ENCODE results near the gene P2RX2. TPM values are rescaled to one million over a fixed set of nuclear protein-coding genes. Genes with fewer than 3 reads are reported as not detected.

Gene P2RX2
- total RNA-seq, 4 donors from 2014 or later, result 0.74 to 2.8 TPM; not detected in 2

DNA sequence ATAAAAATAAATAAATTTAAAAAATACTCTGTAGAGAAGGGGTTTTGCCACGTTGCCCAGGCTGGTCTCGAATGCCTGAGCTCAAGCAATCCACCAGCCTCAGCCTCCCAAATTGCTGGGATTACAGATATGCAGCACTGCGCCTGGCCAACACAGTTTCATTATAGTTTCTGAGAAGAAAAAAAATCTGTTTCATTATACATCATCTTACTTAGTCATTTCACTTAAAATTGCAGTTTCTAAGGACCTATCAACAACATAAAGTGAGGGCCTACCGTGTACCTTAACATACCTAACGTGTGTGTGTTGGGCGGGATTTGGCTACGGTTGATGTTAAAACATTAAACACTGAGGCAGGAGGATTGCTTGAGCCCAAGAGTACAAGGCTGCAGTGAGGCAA, 28.3 kb downstream of the P2RX2 start:
- no peak for TF ChIP-seq CTCF (IDR thresholded peaks at IDR 0.05)
- DNase-seq (ENCODE audit: low spot score) (no peak), ATAC-seq (ENCODE audit: low FRiP score) (no peak)

DNA sequence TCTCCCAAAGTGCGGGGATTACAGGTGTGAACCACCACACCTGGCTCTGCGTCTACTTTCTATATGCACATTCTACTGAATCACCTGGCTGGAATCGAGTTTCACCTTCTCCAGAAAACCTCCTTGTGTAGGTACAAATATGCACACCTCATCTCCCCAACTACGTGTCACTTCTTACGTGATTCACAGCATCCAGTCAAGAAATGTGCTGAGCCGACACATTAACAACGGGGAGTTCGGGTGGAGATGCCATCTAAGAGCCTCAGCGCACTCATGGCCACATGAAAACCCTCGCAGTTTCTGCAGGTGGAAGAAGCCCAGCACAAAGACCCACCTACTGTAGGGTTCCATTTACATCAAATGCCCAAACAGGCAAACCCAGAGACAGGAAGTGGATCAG, 29.3 kb downstream of the P2RX2 start:
- ATAC-seq (ENCODE audit: low FRiP score) (no peak), DNase-seq (ENCODE audit: low spot score) (no peak)
- TF ChIP-seq CTCF (IDR thresholded peaks at IDR 0.05), result no peak

GRCh38 chr12:132648616-132649225, 30.1 kb downstream of the P2RX2 start:
- DNase-seq (ENCODE audit: low spot score), result no peak
- TF ChIP-seq CTCF (IDR thresholded peaks at IDR 0.05), result no peak
- ATAC-seq (ENCODE audit: low FRiP score), result no peak

DNA sequence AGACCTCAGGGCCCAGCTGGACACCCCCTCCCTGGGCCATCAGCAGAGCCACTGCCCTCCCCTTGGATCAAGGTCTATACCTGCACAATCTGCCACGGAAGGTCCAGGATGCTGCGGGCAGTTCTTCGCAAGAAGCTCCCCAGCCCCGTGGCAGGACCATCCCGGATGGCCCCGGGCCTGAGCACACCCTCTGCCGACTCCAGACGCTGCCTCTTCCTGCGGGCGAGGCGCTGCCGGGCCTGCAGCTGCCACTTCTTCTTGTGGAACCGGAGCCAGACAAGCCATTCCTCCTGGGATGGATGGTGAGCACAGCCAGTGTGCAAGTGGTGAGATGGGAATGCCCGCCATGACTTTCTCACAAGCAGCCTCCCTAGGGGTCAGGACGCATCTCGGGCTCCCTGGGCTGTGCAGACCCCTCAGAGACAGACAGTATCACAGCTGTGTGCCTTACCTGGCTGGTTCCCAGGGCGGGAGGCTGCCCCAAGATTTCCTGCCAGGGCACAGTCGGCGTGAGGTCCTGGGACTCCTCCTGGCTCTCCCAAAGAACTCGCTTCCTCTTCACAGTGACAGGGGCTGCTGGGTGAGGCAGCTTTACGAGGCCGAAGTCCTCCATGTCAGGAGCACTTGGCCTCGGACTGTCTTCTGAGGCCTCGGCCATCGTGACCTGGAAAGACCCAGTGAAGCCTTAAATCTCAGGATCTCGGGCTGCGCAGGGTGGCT, 30.8 kb downstream of the P2RX2 start:
- no peak for ATAC-seq (ENCODE audit: low FRiP score)
- no peak for DNase-seq (ENCODE audit: low spot score)
- no peak for TF ChIP-seq CTCF (IDR thresholded peaks at IDR 0.05)

DNA sequence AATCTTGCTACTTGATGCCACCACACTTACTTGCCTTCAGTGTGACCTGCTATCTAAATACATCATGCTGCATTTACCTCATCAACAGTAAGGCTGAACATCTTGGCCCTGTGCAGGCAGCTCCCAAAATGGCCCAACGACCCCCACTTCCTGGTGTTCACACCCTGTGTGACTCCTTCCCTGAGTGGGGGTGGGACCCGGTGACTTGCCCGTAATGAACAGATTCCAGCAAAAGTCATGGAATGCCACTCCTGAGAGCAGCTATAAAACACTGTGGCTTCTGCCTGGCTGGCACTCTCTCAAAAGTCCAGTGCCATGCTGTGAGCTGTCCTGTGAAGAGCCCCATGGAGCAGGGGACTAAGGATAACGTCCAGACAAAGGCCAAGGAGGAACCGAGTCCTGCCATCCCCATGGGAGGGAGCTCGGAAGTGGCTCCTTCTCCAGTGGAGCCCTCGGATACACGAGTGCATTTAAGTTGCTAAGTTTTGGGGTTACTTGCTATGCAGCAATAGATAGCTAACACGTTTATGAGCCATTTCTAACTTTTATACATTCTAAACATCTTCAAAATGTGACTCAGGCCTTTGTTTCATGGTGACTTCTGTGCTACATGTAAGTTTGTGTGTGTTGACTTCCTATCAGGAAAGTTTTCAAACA, 33.0 kb downstream of the P2RX2 start:
- ATAC-seq (ENCODE audit: low FRiP score), result no peak
- TF ChIP-seq CTCF (IDR thresholded peaks at IDR 0.05), result no peak
- no peak for DNase-seq (ENCODE audit: low spot score)

- TF ChIP-seq CTCF (IDR thresholded peaks at IDR 0.05), result no peak
- DNase-seq (ENCODE audit: low spot score) (no peak), ATAC-seq (ENCODE audit: low FRiP score) (no peak)
These were observed 35.2 kb downstream of the P2RX2 start for GRCh38 chr12:132653567-132654290.

All from omental fat pad (tissue), 4 donors.